ENCODE results near the gene RPL22L1.
"Not testable (repeated sequence)": the region's sequence is repeated elsewhere in the genome, so short reads cannot be mapped to it uniquely, and the experiment has no call there.

GRCh38 chr3:170877311-170877710 lies 7.3 kb upstream of the RPL22L1 start:
- TF ChIP-seq CTCF (conservative IDR thresholded peaks at IDR 0.05; ENCODE audit: low read length); EZH2phosphoT487 (IDR thresholded peaks at IDR 0.05; ENCODE audit: borderline replicate concordance, low read depth, low read length): not testable (repeated sequence)
